GM12865 (cell line): ENCODE measurements around the gene SNX27.
A peak's percentile ranks its signal among the peaks of the same experiment; 100 is the strongest.

Source experiments
- DNase-seq: peaks from one replicate; pipeline ENCODE4 v3.0.0; 2010; ENCODE audit warnings: low read depth
- H3K4me3 ChIP-seq: 2 replicates; pipeline ENCODE4 v1.5.1; 2011; ENCODE audit warnings: mild to moderate bottlenecking, low read depth, low read length, control low read depth
- CTCF ChIP-seq: IDR thresholded peaks from 2 replicates; pipeline ENCODE4 v1.5.1; 2011; ENCODE audit warnings: low read length, control low read depth, low read depth, inconsistent platforms; ENCODE audit not compliant: insufficient read depth; ENCODE audit errors: missing control alignments

SNX27 gene

GRCh38 chr1:151702936-151703335, 91.1 kb downstream of the SNX27 start:
- no peak for TF ChIP-seq CTCF
- no peak for DNase-seq
- H3K4me3 ChIP-seq = no peak overlapping the region

GRCh38 chr1:151703813-151704212, 92.0 kb downstream of the SNX27 start:
- TF ChIP-seq CTCF = no peak
- no peak for DNase-seq
- H3K4me3 ChIP-seq = no peak overlapping the region

DNA sequence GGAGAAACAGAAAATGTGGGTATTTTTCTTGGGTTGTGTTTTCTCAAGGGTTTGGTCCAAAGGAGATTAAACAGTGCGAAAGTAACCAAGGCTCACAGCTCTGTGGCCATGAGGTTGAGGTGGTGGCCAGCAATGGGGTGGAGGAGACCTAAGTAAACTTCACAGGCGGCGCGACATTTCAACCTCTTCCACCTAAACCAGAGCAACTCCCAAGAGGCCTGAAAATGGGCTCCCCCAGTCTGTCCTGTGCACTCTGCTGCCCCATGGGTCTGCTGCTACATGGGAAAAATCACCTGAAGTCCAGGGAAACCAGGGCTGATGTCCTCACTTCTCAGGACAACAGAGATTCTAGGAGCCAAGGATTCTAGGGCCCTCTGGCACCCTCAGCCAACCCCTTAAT, 92.4 kb downstream of the SNX27 start:
- TF ChIP-seq CTCF = no peak
- no peak overlapping the region for H3K4me3 ChIP-seq
- no peak for DNase-seq

DNA sequence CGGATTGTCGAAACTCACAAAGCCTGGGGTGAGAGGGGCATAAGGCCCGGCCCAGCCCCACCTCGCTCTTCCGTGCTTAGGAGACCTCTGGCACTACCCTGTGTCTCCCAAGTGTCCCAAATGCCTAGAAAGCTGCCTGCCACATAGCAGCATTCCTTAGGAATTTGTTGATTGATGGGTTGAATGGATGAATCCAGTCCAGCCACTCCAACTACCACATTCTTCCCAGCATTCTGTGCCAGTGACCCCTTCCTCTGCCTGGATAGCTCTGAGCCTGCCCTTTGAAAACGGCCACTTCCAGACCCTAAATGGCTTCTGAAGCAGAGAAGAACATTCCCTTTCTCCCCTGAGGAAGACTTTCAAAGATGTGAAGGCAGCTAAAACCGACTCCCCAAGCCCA, 93.3 kb downstream of the SNX27 start:
- H3K4me3 ChIP-seq = no peak overlapping the region
- DNase-seq = no peak

GRCh38 chr1:151705753-151706463, 94.1 kb downstream of the SNX27 start:
- no peak overlapping the region for H3K4me3 ChIP-seq
- no peak for TF ChIP-seq CTCF
- peak; percentile 38 for DNase-seq

More for the DNA sequence above, 93.3 kb downstream of the SNX27 start:
- TF ChIP-seq CTCF = no peak

DNA sequence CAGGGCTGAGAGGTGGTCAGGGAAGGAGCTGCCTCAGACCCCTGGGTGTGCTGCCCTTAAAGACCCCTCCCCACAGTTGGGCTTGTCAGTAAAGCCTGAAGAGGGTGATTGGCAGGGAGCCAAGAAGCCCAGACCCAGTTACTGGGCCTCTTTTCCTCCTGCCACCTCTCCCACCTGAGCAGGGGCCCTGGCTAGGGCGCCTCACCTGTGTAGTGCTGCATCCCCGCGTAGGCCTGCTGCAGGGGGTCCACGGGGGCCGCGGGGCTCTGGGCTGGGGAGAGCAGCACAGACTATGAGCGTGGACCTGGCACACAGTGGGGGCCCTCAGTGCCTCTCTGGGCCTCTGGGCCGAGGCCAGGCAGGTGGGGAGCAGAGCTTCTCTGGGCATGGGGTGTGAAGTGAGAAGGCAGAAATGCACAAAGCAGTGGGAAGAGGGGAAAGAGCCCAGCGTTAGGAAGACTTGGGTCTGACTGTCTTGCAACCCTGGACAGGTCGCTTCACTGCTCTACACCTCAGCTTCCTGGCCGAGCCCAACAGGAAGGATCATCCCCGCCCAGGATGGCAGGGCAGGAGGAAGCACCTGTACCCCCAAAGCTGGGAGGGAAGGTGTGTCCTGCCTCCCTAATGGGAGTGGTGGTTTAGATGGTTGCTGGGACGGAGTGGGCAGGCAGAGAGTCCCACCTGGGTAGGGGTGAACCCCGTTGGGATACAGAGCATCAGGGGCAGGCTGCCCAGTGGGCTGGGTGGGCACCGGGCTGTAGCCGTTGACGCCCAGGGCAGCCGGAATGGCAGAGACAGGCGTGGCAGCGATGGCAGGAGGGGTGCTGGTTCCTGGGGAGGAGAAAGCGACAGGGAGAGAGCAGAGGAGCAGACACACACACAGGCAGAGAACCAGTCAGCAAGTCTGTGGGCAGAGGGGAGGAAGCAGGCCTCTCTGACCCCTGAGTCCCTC, 94.9 kb downstream of the SNX27 start:
- DNase-seq = no peak
- H3K4me3 ChIP-seq = no peak overlapping the region
- TF ChIP-seq CTCF = no peak
